Adipocyte (in vitro differentiated cells): ENCODE data around the gene QKI.

Experiments used
- DNase-seq: peaks from one replicate; pipeline ENCODE4 v3.0.0-alpha.2; 2015; ENCODE audit warnings: low read depth
- H3K27me3 ChIP-seq: replicated peaks from 2 replicates; pipeline ENCODE4 v1.7.0; 2013; ENCODE audit warnings: mild to moderate bottlenecking, low read length, moderate library complexity; ENCODE audit not compliant: control insufficient read depth, insufficient read depth
- H3K36me3 ChIP-seq: 2 replicates; pipeline ENCODE4 v1.7.0; 2013; ENCODE audit warnings: low read length, mild to moderate bottlenecking, moderate library complexity; ENCODE audit not compliant: control insufficient read depth, insufficient read depth, severe bottlenecking
- H3K4me1 ChIP-seq: 2 replicates; pipeline ENCODE4 v1.7.0; 2013; ENCODE audit warnings: mild to moderate bottlenecking, low read length, moderate library complexity; ENCODE audit not compliant: control insufficient read depth, insufficient read depth
- H3K4me3 ChIP-seq: 2 replicates; pipeline ENCODE4 v1.7.0; 2013; ENCODE audit warnings: mild to moderate bottlenecking, low read length, moderate library complexity
- H3K9ac ChIP-seq: 2 replicates; pipeline ENCODE4 v1.7.0; 2013; ENCODE audit warnings: mild to moderate bottlenecking, low read length, moderate library complexity
- H3K9me3 ChIP-seq: 2 replicates; pipeline ENCODE4 v1.7.0; 2013; ENCODE audit warnings: mild to moderate bottlenecking, low read length, moderate library complexity; ENCODE audit not compliant: control insufficient read depth

The QKI gene

GRCh38 chr6:163393923-163394322 lies 20.6 kb upstream of the QKI start:
- H3K36me3 ChIP-seq, result no peaks in the 10 kb centered on the region
- no peaks in the 10 kb centered on the region for H3K27me3 ChIP-seq
- peaks cover 60% of the 10 kb centered on the region for H3K4me1 ChIP-seq
- no peak overlapping the region for H3K4me3 ChIP-seq
- no peaks in the 10 kb centered on the region for H3K9me3 ChIP-seq
- DNase-seq, result no peak
- no peak overlapping the region for H3K9ac ChIP-seq

GRCh38 chr6:163394659-163395058 lies 19.9 kb upstream of the QKI start:
- Histone ChIP-seq H3K36me3 (no peaks in the 10 kb centered on the region), H3K4me1 (peaks cover 67% of the 10 kb centered on the region), H3K4me3 (no peak overlapping the region)

GRCh38 chr6:163395122-163395830 lies 19.2 kb upstream of the QKI start:
- peaks cover 73% of the 10 kb centered on the region for H3K4me1 ChIP-seq
- no peaks in the 10 kb centered on the region for H3K9me3 ChIP-seq
- no peak overlapping the region for H3K4me3 ChIP-seq
- H3K36me3 ChIP-seq, result no peaks in the 10 kb centered on the region
- no peak for DNase-seq
- H3K27me3 ChIP-seq, result no peaks in the 10 kb centered on the region
- H3K9ac ChIP-seq, result no peak overlapping the region

More at GRCh38 chr6:163394659-163395058, 19.9 kb upstream of the QKI start:
- H3K9ac ChIP-seq, result no peak overlapping the region
- no peak for DNase-seq
- H3K27me3 ChIP-seq, result no peaks in the 10 kb centered on the region
- H3K9me3 ChIP-seq, result no peaks in the 10 kb centered on the region

GRCh38 chr6:163395831-163396185 lies 18.7 kb upstream of the QKI start:
- no peak for DNase-seq
- Histone ChIP-seq H3K27me3 (no peaks in the 10 kb centered on the region), H3K9ac (no peak overlapping the region), H3K36me3 (no peaks in the 10 kb centered on the region), H3K9me3 (no peaks in the 10 kb centered on the region), H3K4me1 (peaks cover 77% of the 10 kb centered on the region), H3K4me3 (no peak overlapping the region)

- no peaks in the 10 kb centered on the region for H3K36me3 ChIP-seq
- peak overlapping the region; percentile 56 for H3K9ac ChIP-seq
- H3K9me3 ChIP-seq, result no peaks in the 10 kb centered on the region
- no peak for DNase-seq
- H3K4me3 ChIP-seq, result peak overlapping the region; percentile 80
- peaks cover 68% of the 10 kb centered on the region for H3K4me1 ChIP-seq
- H3K27me3 ChIP-seq, result no peaks in the 10 kb centered on the region
Observed at GRCh38 chr6:163397326-163397725, 17.2 kb upstream of the QKI start.

- Histone ChIP-seq H3K4me1 (peaks cover 60% of the 10 kb centered on the region), H3K9me3 (no peaks in the 10 kb centered on the region), H3K4me3 (no peak overlapping the region), H3K27me3 (no peaks in the 10 kb centered on the region), H3K36me3 (no peaks in the 10 kb centered on the region), H3K9ac (peak overlapping the region; percentile 56)
- DNase-seq, result no peak
Observed at GRCh38 chr6:163398115-163398514, 16.4 kb upstream of the QKI start.

- Histone ChIP-seq H3K27me3 (no peaks in the 10 kb centered on the region), H3K4me3 (no peak overlapping the region), H3K9me3 (no peaks in the 10 kb centered on the region), H3K9ac (peak overlapping the region; percentile 56), H3K4me1 (peaks cover 56% of the 10 kb centered on the region), H3K36me3 (no peaks in the 10 kb centered on the region)
- DNase-seq, result no peak
Observed at GRCh38 chr6:163398815-163399214, 15.7 kb upstream of the QKI start.

- no peak for DNase-seq
- Histone ChIP-seq H3K36me3 (no peaks in the 10 kb centered on the region), H3K27me3 (no peaks in the 10 kb centered on the region), H3K9me3 (no peaks in the 10 kb centered on the region), H3K4me1 (peaks cover 60% of the 10 kb centered on the region), H3K9ac (no peak overlapping the region), H3K4me3 (no peak overlapping the region)
Observed at GRCh38 chr6:163400509-163400908, 14.0 kb upstream of the QKI start.

GRCh38 chr6:163401039-163401885 lies 13.3 kb upstream of the QKI start:
- no peaks in the 10 kb centered on the region for H3K9me3 ChIP-seq
- H3K9ac ChIP-seq, result no peak overlapping the region
- no peaks in the 10 kb centered on the region for H3K36me3 ChIP-seq
- H3K4me3 ChIP-seq, result no peak overlapping the region
- DNase-seq, result no peak
- no peaks in the 10 kb centered on the region for H3K27me3 ChIP-seq
- peaks cover 65% of the 10 kb centered on the region for H3K4me1 ChIP-seq

GRCh38 chr6:163402616-163403015 lies 11.9 kb upstream of the QKI start:
- Histone ChIP-seq H3K36me3 (no peaks in the 10 kb centered on the region), H3K9ac (no peak overlapping the region), H3K4me3 (no peak overlapping the region), H3K27me3 (no peaks in the 10 kb centered on the region), H3K4me1 (peaks cover 56% of the 10 kb centered on the region), H3K9me3 (no peaks in the 10 kb centered on the region)
- DNase-seq, result no peak

GRCh38 chr6:163404825-163405265 lies 9.7 kb upstream of the QKI start:
- peaks cover 35% of the 10 kb centered on the region for H3K4me1 ChIP-seq
- no peaks in the 10 kb centered on the region for H3K9me3 ChIP-seq
- peak overlapping the region; percentile 86 for H3K9ac ChIP-seq
- H3K36me3 ChIP-seq, result no peaks in the 10 kb centered on the region
- DNase-seq, result no peak
- H3K4me3 ChIP-seq, result peak overlapping the region; percentile 78
- no peaks in the 10 kb centered on the region for H3K27me3 ChIP-seq
